IMR-90 (cell line): ENCODE measurements around the gene ONECUT2. TPM values are rescaled to one million over a fixed set of nuclear protein-coding genes. Genes with fewer than 3 reads are reported as not detected.

ENCODE experiments used
- ATAC-seq: fragments of 200-7000 bp; cut with Tn5 transposase; 2 replicates; pipeline ENCODE4 v1.9.1; 2020; ENCODE audit warnings: low read depth, mild to moderate bottlenecking, moderate library complexity
- BruUV-seq: library from RNA; stranded (reverse); fragments of 400-500 nt; replicated peaks from 2 replicates; lab custom pipeline; 2021; lab: Mats Ljungman, UMichigan
- CTCF ChIA-PET: fragments of 300-600 bp; formaldehyde crosslinking; extraction: SDS; loops from one replicate; lab custom pipeline; 2021; ENCODE audit warnings: antibody characterized with exemption; lab: Yijun Ruan, JAX
- POLR2A ChIA-PET: fragments of 300-600 bp; sonication (Branson Sonifier 250); formaldehyde crosslinking; loops from one replicate; lab custom pipeline; 2022; ENCODE audit warnings: antibody characterized with exemption; ENCODE audit not compliant: unreplicated experiment; lab: Charles Lee
- DNase-seq: peaks from one replicate; pipeline ENCODE4 v3.0.0; 2013
- H2AFZ ChIP-seq: replicated peaks from 2 replicates; pipeline ENCODE3; 2013; ENCODE audit warnings: low read length, mild to moderate bottlenecking; ENCODE audit not compliant: poor library complexity
- H2AK5ac ChIP-seq: 2 replicates; pipeline ENCODE4 v1.6.1; 2013; ENCODE audit warnings: low read depth, low read length, inconsistent platforms
- H2AK9ac ChIP-seq: replicated peaks from 2 replicates; pipeline ENCODE3; 2013; ENCODE audit warnings: mild to moderate bottlenecking, low read depth, low read length, moderate library complexity; ENCODE audit not compliant: poor library complexity
- H2BK120ac ChIP-seq: 2 replicates; pipeline ENCODE4 v1.6.1; 2013; ENCODE audit warnings: low read depth, low read length, inconsistent platforms
- H2BK15ac ChIP-seq: 3 replicates; pipeline ENCODE4 v1.6.1; 2013; ENCODE audit warnings: low read depth, low read length, inconsistent platforms
- H2BK20ac ChIP-seq: 2 replicates; pipeline ENCODE4 v1.6.1; 2013; ENCODE audit warnings: low read depth, mild to moderate bottlenecking, inconsistent platforms, low read length, moderate library complexity
- H2BK5ac ChIP-seq: 2 replicates; pipeline ENCODE4 v1.6.1; 2013; ENCODE audit warnings: mild to moderate bottlenecking, low read depth, low read length, inconsistent platforms; ENCODE audit not compliant: poor library complexity, severe bottlenecking
- H3K14ac ChIP-seq: replicated peaks from 2 replicates; pipeline ENCODE4 v1.6.1; 2013; ENCODE audit warnings: low read depth, low read length, inconsistent platforms
- H3K18ac ChIP-seq: 2 replicates; pipeline ENCODE4 v1.6.1; 2013; ENCODE audit warnings: low read depth, low read length, control low read depth
- H3K23ac ChIP-seq: 2 replicates; pipeline ENCODE4 v1.6.1; 2013; ENCODE audit warnings: low read depth, low read length, inconsistent platforms
- H3K27ac ChIP-seq: 2 replicates; pipeline ENCODE4 v1.5.1; 2013; ENCODE audit warnings: mild to moderate bottlenecking, control low read depth, low read length; ENCODE audit not compliant: insufficient read depth
- H3K27me3 ChIP-seq: 2 replicates; pipeline ENCODE4 v1.6.1; 2013; ENCODE audit warnings: low read length; ENCODE audit not compliant: control insufficient read depth, insufficient read depth
- H3K36me3 ChIP-seq: 2 replicates; pipeline ENCODE4 v1.6.1; 2013; ENCODE audit warnings: low read length, mixed read lengths; ENCODE audit not compliant: control insufficient read depth, insufficient read depth
- H3K4ac ChIP-seq: 2 replicates; pipeline ENCODE4 v1.6.1; 2013; ENCODE audit warnings: low read depth, low read length, inconsistent platforms
- H3K4me1 ChIP-seq: 2 replicates; pipeline ENCODE4 v1.6.1; 2013; ENCODE audit warnings: low read length, mixed read lengths; ENCODE audit not compliant: control insufficient read depth, insufficient read depth
- H3K4me2 ChIP-seq: 2 replicates; pipeline ENCODE4 v1.6.1; 2013; ENCODE audit warnings: low read depth, mild to moderate bottlenecking, control low read depth, low read length, moderate library complexity
- H3K4me3 ChIP-seq: 2 replicates; pipeline ENCODE4 v1.5.1; 2013; ENCODE audit warnings: low read depth, mild to moderate bottlenecking, control low read depth, low read length, moderate library complexity; ENCODE audit not compliant: insufficient read depth
- H3K56ac ChIP-seq: 2 replicates; pipeline ENCODE4 v1.6.1; 2013; ENCODE audit warnings: low read length, inconsistent platforms; ENCODE audit not compliant: insufficient read depth; ENCODE audit errors: extremely low read depth
- H3K79me1 ChIP-seq, 2 experiments: 2 replicates each; pipeline ENCODE4 v1.6.1; 2013; ENCODE audit warnings: low read length in 2 of 2, inconsistent platforms in 1 of 2, low read depth in 1 of 2
- H3K9ac ChIP-seq: 2 replicates; pipeline ENCODE4 v1.6.1; 2013; ENCODE audit warnings: low read depth, low read length, control low read depth
- H3K9me1 ChIP-seq: 2 replicates; pipeline ENCODE4 v1.6.1; 2013; ENCODE audit warnings: low read length, inconsistent platforms; ENCODE audit not compliant: insufficient read depth
- H3K9me3 ChIP-seq: 2 replicates; pipeline ENCODE4 v1.6.1; 2013; ENCODE audit warnings: low read length; ENCODE audit not compliant: control insufficient read depth, insufficient read depth
- H4K20me1 ChIP-seq: 2 replicates; pipeline ENCODE4 v1.6.1; 2013; ENCODE audit warnings: low read length, inconsistent platforms; ENCODE audit not compliant: insufficient read depth
- H4K5ac ChIP-seq: 2 replicates; pipeline ENCODE4 v1.6.1; 2013; ENCODE audit warnings: mild to moderate bottlenecking, low read depth, low read length, control low read depth
- H4K8ac ChIP-seq, 2 experiments: 2 replicates each; pipeline ENCODE4 v1.6.1; 2013; ENCODE audit warnings: low read depth in 2 of 2, low read length in 2 of 2, control low read depth in 1 of 2, inconsistent platforms in 1 of 2
- H4K91ac ChIP-seq: 2 replicates; pipeline ENCODE4 v1.6.1; 2013; ENCODE audit warnings: low read depth, low read length, inconsistent platforms; ENCODE audit not compliant: insufficient read depth
- BHLHE40 ChIP-seq: fragments of 150-350 bp; IDR thresholded peaks from 2 replicates; pipeline ENCODE4 v1.6.1; 2016; ENCODE audit warnings: mild to moderate bottlenecking, low read depth, low read length
- CEBPB ChIP-seq: IDR thresholded peaks from 2 replicates; pipeline ENCODE4 v1.6.1; 2012; ENCODE audit warnings: low read depth, low read length, improper control_type of control experiment
- CHD1 ChIP-seq: IDR thresholded peaks from 2 replicates; pipeline ENCODE4 v1.6.1; 2012; ENCODE audit warnings: low read depth, low read length, improper control_type of control experiment
- FOS ChIP-seq: fragments of 150-350 bp; IDR thresholded peaks from 2 replicates; pipeline ENCODE4 v1.6.1; 2016; ENCODE audit warnings: low read depth, low read length
- MAZ ChIP-seq: IDR thresholded peaks from 2 replicates; pipeline ENCODE4 v1.6.1; 2012; ENCODE audit warnings: low read depth, mild to moderate bottlenecking, low read length, improper control_type of control experiment, moderate library complexity, borderline replicate concordance
- MXI1 ChIP-seq: IDR thresholded peaks from 2 replicates; pipeline ENCODE4 v1.6.1; 2012; ENCODE audit warnings: low read depth, mild to moderate bottlenecking, low read length, moderate library complexity, borderline replicate concordance
- NFE2L2 ChIP-seq: fragments of 150-350 bp; IDR thresholded peaks from 2 replicates; pipeline ENCODE4 v1.6.1; 2016; ENCODE audit warnings: low read depth, mild to moderate bottlenecking, low read length
- POLR2A ChIP-seq: IDR thresholded peaks from 2 replicates; pipeline ENCODE4 v1.6.1; 2012; ENCODE audit warnings: mild to moderate bottlenecking, low read depth, low read length
- RCOR1 ChIP-seq: IDR thresholded peaks from 2 replicates; pipeline ENCODE4 v1.6.1; 2012; ENCODE audit warnings: mild to moderate bottlenecking, low read length, improper control_type of control experiment; ENCODE audit not compliant: insufficient replicate concordance
- RFX5 ChIP-seq: IDR thresholded peaks from 2 replicates; pipeline ENCODE4 v1.8.0; 2012; ENCODE audit warnings: low read depth, mild to moderate bottlenecking, low read length, moderate library complexity
- SMC3 ChIP-seq: fragments of 150-350 bp; IDR thresholded peaks from 2 replicates; pipeline ENCODE4 v1.6.1; 2016; ENCODE audit warnings: low read depth, mild to moderate bottlenecking, antibody characterized with exemption, low read length, moderate library complexity
- WGBS, 2 experiments: methylation state at CpG; one replicate each; pipeline versions ENCODE4 v1.1.5 to v1.1.7; 2013; ENCODE audit warnings: missing lambda C conversion rate in 2 of 2; ENCODE audit not compliant: insufficient read length in 1 of 2; ENCODE audit errors: extremely low coverage in 2 of 2; 5-methylcytosine and 5-hydroxymethylcytosine counted together
- dilution Hi-C: fragments of 300-500 bp; cut with HindIII; formaldehyde crosslinking; loops from one replicate; pipeline ENCODE4 v1.14.3; 2018; ENCODE audit warnings: low sequenced_read_pairs; ENCODE audit not compliant: unreplicated experiment
- in situ Hi-C: fragments of 300-500 bp; cut with MboI; formaldehyde crosslinking; loops from 3 replicates; pipeline ENCODE4 v1.14.3; 2019; ENCODE audit warnings: low sequenced_read_pairs, inconsistent platforms, mixed read lengths
- intact Hi-C: fragments of 100-400 bp; cut with micrococcal nuclease; formaldehyde crosslinking; loops from 2 replicates; pipeline ENCODE4 v1.10.0; 2022
- polyA plus RNA-seq, 3 experiments: library from polyadenylated mRNA; depleted of rRNA; stranded (reverse); fragments of >200 nt; gene quantifications; 2 replicates each; pipeline ENCODE4 v1.2.3, GENCODE V29; 2012; ENCODE audit warnings: low replicate concordance in 1 of 3
- total RNA-seq: library from RNA; depleted of rRNA; stranded (reverse); fragments of >200 nt; gene quantifications from 2 replicates; pipeline ENCODE4 v1.2.3, GENCODE V29; 2012
- TF ChIP-seq, protein P1 (sequence below): conservative IDR thresholded peaks from 2 replicates; pipeline ENCODE4 v1.5.1; 2012; ENCODE audit warnings: mild to moderate bottlenecking, low read depth, low read length, improper control_type of control experiment
- TF ChIP-seq, protein P2 (sequence below): fragments of 150-350 bp; IDR thresholded peaks from 2 replicates; pipeline ENCODE4 v1.6.1; 2016; ENCODE audit warnings: low read depth, mild to moderate bottlenecking, low read length, moderate library complexity, borderline replicate concordance
- TF ChIP-seq, protein P3 (sequence below): fragments of 150-350 bp; IDR thresholded peaks from 2 replicates; pipeline ENCODE4 v1.6.1; 2017; ENCODE audit warnings: mild to moderate bottlenecking, antibody characterized with exemption, low read length, low read depth

ONECUT2 gene
- total and polyA plus RNA-seq, 2 of the 4 experiments (the other 2 are of a cell fraction) = under 0.01 to 0.02 TPM

DNA sequence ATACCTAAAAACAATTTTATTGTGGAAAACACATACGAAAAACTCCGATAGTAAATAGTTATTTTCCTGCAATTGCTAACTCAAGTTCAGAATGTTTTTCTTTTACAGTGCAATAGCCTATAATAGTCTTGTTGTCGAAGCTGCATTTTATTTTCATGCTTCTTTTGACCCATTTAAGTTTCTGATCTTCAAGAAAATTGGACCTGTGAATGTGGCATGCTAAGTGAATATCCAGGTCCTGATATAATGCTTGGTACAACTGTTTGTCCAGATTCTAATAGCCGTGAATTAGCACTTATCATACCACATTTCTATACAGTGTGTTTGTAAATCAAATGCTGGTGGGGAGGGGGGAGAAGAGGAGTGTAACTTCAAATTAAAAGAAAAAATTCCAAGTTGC, 3.0 kb upstream of the ONECUT2 start:
- peaks cover 83% of the 10 kb centered on the region for H3K27me3 ChIP-seq
- H3K27ac ChIP-seq = no peak overlapping the region
- in situ Hi-C loops (no loop called here), intact Hi-C loops (no loop called here), dilution Hi-C loops (no loop called here)
- no peaks in the 10 kb centered on the region for H3K36me3 ChIP-seq
- DNase-seq (no peak), ATAC-seq (no peak)
- no peak overlapping the region for H3K4me3 ChIP-seq
- no peak overlapping the region for H4K5ac ChIP-seq
- no peak overlapping the region for H3K4ac ChIP-seq
- TF ChIP-seq NFE2L2 (no peak), CEBPB (no peak), MAZ (no peak), POLR2A (no peak), CHD1 (no peak), BHLHE40 (no peak), SMC3 (no peak), RFX5 (no peak), FOS (no peak), RCOR1 (no peak), MXI1 (no peak)
- TF ChIP-seq, protein P1, sequence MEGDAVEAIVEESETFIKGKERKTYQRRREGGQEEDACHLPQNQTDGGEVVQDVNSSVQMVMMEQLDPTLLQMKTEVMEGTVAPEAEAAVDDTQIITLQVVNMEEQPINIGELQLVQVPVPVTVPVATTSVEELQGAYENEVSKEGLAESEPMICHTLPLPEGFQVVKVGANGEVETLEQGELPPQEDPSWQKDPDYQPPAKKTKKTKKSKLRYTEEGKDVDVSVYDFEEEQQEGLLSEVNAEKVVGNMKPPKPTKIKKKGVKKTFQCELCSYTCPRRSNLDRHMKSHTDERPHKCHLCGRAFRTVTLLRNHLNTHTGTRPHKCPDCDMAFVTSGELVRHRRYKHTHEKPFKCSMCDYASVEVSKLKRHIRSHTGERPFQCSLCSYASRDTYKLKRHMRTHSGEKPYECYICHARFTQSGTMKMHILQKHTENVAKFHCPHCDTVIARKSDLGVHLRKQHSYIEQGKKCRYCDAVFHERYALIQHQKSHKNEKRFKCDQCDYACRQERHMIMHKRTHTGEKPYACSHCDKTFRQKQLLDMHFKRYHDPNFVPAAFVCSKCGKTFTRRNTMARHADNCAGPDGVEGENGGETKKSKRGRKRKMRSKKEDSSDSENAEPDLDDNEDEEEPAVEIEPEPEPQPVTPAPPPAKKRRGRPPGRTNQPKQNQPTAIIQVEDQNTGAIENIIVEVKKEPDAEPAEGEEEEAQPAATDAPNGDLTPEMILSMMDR = no peak
- TF ChIP-seq, protein P2, sequence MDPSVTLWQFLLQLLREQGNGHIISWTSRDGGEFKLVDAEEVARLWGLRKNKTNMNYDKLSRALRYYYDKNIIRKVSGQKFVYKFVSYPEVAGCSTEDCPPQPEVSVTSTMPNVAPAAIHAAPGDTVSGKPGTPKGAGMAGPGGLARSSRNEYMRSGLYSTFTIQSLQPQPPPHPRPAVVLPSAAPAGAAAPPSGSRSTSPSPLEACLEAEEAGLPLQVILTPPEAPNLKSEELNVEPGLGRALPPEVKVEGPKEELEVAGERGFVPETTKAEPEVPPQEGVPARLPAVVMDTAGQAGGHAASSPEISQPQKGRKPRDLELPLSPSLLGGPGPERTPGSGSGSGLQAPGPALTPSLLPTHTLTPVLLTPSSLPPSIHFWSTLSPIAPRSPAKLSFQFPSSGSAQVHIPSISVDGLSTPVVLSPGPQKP = no peak
- TF ChIP-seq, protein P3, sequence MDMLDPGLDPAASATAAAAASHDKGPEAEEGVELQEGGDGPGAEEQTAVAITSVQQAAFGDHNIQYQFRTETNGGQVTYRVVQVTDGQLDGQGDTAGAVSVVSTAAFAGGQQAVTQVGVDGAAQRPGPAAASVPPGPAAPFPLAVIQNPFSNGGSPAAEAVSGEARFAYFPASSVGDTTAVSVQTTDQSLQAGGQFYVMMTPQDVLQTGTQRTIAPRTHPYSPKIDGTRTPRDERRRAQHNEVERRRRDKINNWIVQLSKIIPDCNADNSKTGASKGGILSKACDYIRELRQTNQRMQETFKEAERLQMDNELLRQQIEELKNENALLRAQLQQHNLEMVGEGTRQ = no peak
- no peak overlapping the region for H3K14ac ChIP-seq
- H3K79me1 ChIP-seq = no peaks in the 10 kb centered on the region
- no TSS peak for BruUV-seq
- no peak overlapping the region for H3K4me2 ChIP-seq
- H3K18ac ChIP-seq = no peak overlapping the region
- no peak overlapping the region for H3K9ac ChIP-seq
- no peak overlapping the region for H2AK5ac ChIP-seq
- H2AK9ac ChIP-seq = no peak overlapping the region
- no peak overlapping the region for H4K8ac ChIP-seq
- no peak overlapping the region for H2BK120ac ChIP-seq
- H3K9me1 ChIP-seq = no peaks in the 10 kb centered on the region
- H3K23ac ChIP-seq = no peak overlapping the region
- H4K91ac ChIP-seq = no peak overlapping the region
- H3K9me3 ChIP-seq = peaks cover 14% of the 10 kb centered on the region
- H2AFZ ChIP-seq = no peak overlapping the region
- no peak overlapping the region for H3K56ac ChIP-seq
- CTCF ChIA-PET = no interaction called here
- no peak overlapping the region for H2BK20ac ChIP-seq
- H3K4me1 ChIP-seq = no peaks in the 10 kb centered on the region
- H4K20me1 ChIP-seq = no peaks in the 10 kb centered on the region
- WGBS, 2 experiments = no CpG with 5 or more reads among the region's 4 CpGs
- no peak overlapping the region for H2BK15ac ChIP-seq
- no peak overlapping the region for H2BK5ac ChIP-seq
- POLR2A ChIA-PET = no interaction called here
